ENCODE measurements around the gene GLB1L2. TPM values are rescaled to one million over a fixed set of nuclear protein-coding genes. Genes with fewer than 3 reads are reported as not detected.
A peak's percentile ranks its signal among the peaks of the same experiment; 100 is the strongest.

The GLB1L2 gene
- total and polyA plus RNA-seq, 2 experiments from 2014 or later = 3.3 to 12.3 TPM

DNA sequence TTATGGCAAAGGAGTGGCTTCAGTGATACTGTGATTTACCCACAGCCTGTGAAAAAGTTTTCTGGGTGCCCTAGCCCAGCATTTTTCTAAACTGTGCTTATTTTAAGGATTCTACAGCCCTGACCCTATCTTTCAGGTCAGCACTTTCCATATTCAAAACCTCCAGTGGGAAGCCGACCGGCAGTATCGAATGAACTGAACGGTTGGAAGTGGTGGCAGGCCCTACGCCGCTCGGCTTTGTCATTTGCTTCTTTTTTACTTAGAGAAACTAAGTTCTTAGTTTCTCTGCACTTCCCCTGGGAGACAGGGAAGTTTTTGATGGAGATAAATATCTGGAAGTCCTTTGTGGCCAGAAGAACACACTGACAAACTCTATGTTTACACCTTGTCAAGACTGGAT lies 994 bp downstream of the GLB1L2 start:
- peak overlapping the region; percentile 73 for H3K4me3 Mint-ChIP-seq
- Histone ChIP-seq H3K4me3 (peak overlapping the region; percentile 79), H3K79me2 (replicated peaks; ENCODE audit: insufficient read depth) (no peaks in the 10 kb centered on the region), H3K27me3 (ENCODE audit: insufficient read depth) (peaks cover 28% of the 10 kb centered on the region), H3K36me3 (ENCODE audit: insufficient read depth) (no peaks in the 10 kb centered on the region), H2AFZ (peak overlapping the region; percentile 98), H3K27ac (ENCODE audit: low read depth) (no peak overlapping the region), H4K20me1 (replicated peaks; ENCODE audit: insufficient read depth) (peaks cover 5% of the 10 kb centered on the region; the same call in 1 of the 2 replicates), H3F3A (replicated peaks; ENCODE audit: low read depth) (no peaks in the 10 kb centered on the region; the same call in 1 of the 2 replicates), H3K4me1 (ENCODE audit: insufficient read depth) (peaks cover 17% of the 10 kb centered on the region; the same call in 1 of the 2 replicates), H3K4me2 (peak overlapping the region; percentile 94), H3K9me2 (ENCODE audit: insufficient read depth) (no peaks in the 10 kb centered on the region)
- no peak for ATAC-seq
- peaks cover 30% of the 10 kb centered on the region for H3K4me1 Mint-ChIP-seq
- H3K27ac Mint-ChIP-seq = no peak overlapping the region
- DNase-seq (ENCODE audit: low spot score) = no peak
- H3K9me3 Mint-ChIP-seq = no peaks in the 10 kb centered on the region; the same call in 2 of the 3 replicates
- TF ChIP-seq, protein P1, sequence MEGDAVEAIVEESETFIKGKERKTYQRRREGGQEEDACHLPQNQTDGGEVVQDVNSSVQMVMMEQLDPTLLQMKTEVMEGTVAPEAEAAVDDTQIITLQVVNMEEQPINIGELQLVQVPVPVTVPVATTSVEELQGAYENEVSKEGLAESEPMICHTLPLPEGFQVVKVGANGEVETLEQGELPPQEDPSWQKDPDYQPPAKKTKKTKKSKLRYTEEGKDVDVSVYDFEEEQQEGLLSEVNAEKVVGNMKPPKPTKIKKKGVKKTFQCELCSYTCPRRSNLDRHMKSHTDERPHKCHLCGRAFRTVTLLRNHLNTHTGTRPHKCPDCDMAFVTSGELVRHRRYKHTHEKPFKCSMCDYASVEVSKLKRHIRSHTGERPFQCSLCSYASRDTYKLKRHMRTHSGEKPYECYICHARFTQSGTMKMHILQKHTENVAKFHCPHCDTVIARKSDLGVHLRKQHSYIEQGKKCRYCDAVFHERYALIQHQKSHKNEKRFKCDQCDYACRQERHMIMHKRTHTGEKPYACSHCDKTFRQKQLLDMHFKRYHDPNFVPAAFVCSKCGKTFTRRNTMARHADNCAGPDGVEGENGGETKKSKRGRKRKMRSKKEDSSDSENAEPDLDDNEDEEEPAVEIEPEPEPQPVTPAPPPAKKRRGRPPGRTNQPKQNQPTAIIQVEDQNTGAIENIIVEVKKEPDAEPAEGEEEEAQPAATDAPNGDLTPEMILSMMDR (conservative IDR thresholded peaks at IDR 0.05; ENCODE audit: low read depth in 2 of 2) = no peak; a peak in 1 of 4 replicates
- no peak for TF ChIP-seq ZNF331 (CRISPR knock-in tag; IDR thresholded peaks at IDR 0.05; ENCODE audit: low read depth)
- no peak for TF ChIP-seq CREB1 (CRISPR knock-in tag; IDR thresholded peaks at IDR 0.05; ENCODE audit: low read depth)
- no peak for TF ChIP-seq EZH2phosphoT487 (IDR thresholded peaks at IDR 0.05; ENCODE audit: unreplicated experiment)
- H3K36me3 Mint-ChIP-seq (ENCODE audit: low read depth) = no peaks in the 10 kb centered on the region; the same call in 2 of the 3 replicates
- peaks cover 23% of the 10 kb centered on the region for H3K27me3 Mint-ChIP-seq (ENCODE audit: insufficient read depth, low read depth, poor library complexity)

DNA sequence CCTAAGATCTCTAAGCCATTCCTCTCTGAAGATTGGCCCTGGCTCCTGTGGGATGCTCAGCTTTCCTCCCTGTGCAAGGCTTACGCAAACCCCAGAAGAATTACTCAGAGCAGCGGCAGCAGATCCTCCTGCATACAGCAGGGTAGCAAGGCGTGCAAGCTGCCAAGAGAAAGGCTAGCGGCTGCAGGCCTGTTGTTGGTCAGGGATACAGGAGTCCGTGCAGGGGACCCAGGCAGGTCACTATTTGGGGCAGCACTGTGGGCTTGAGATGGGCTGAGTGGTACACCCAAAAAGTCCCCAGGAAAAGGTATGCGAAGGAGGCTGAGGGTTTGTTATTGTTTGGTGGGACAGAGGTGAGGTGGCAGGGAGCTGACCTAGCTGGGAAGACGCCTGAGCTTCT lies 1.5 kb downstream of the GLB1L2 start:
- H3K36me3 Mint-ChIP-seq (ENCODE audit: low read depth) = no peaks in the 10 kb centered on the region; the same call in 2 of the 3 replicates
- no peak overlapping the region; the same call in 1 of the 2 replicates for H3K4me2 ChIP-seq
- H4K20me1 ChIP-seq (replicated peaks; ENCODE audit: insufficient read depth) = peaks cover 5% of the 10 kb centered on the region; the same call in 1 of the 2 replicates
- no peak overlapping the region for H3K27ac Mint-ChIP-seq
- peaks cover 17% of the 10 kb centered on the region; the same call in 1 of the 2 replicates for H3K4me1 ChIP-seq (ENCODE audit: insufficient read depth)
- no peaks in the 10 kb centered on the region for H3K36me3 ChIP-seq (ENCODE audit: insufficient read depth)
- no peak for ATAC-seq
- H3F3A ChIP-seq (replicated peaks; ENCODE audit: low read depth) = no peaks in the 10 kb centered on the region; the same call in 1 of the 2 replicates
- H3K79me2 ChIP-seq (replicated peaks; ENCODE audit: insufficient read depth) = no peaks in the 10 kb centered on the region
- peak overlapping the region; percentile 73; the same call in 1 of the 3 replicates for H3K4me3 Mint-ChIP-seq
- H2AFZ ChIP-seq = no peak overlapping the region
- H3K4me1 Mint-ChIP-seq = peaks cover 30% of the 10 kb centered on the region
- H3K27me3 ChIP-seq (ENCODE audit: insufficient read depth) = peaks cover 28% of the 10 kb centered on the region
- H3K9me2 ChIP-seq (ENCODE audit: insufficient read depth) = no peaks in the 10 kb centered on the region
- H3K9me3 Mint-ChIP-seq = no peaks in the 10 kb centered on the region; the same call in 2 of the 3 replicates
- no peak overlapping the region; the same call in 1 of the 2 replicates for H3K4me3 ChIP-seq
- no peak for DNase-seq (ENCODE audit: low spot score)
- peaks cover 23% of the 10 kb centered on the region for H3K27me3 Mint-ChIP-seq (ENCODE audit: insufficient read depth, low read depth, poor library complexity)
- H3K27ac ChIP-seq (ENCODE audit: low read depth) = no peak overlapping the region
- TF ChIP-seq POLR2AphosphoS5 (IDR thresholded peaks at IDR 0.05; ENCODE audit: low read depth) (no peak), ZNF114 (CRISPR knock-in tag; IDR thresholded peaks at IDR 0.05) (no peak), CREB1 (CRISPR knock-in tag; IDR thresholded peaks at IDR 0.05; ENCODE audit: low read depth) (no peak), EZH2phosphoT487 (IDR thresholded peaks at IDR 0.05; ENCODE audit: unreplicated experiment) (no peak), JUNB (IDR thresholded peaks at IDR 0.05; ENCODE audit: unreplicated experiment) (no peak), STAT1 (IDR thresholded peaks at IDR 0.05; ENCODE audit: unreplicated experiment) (no peak)
- TF ChIP-seq, protein P2, sequence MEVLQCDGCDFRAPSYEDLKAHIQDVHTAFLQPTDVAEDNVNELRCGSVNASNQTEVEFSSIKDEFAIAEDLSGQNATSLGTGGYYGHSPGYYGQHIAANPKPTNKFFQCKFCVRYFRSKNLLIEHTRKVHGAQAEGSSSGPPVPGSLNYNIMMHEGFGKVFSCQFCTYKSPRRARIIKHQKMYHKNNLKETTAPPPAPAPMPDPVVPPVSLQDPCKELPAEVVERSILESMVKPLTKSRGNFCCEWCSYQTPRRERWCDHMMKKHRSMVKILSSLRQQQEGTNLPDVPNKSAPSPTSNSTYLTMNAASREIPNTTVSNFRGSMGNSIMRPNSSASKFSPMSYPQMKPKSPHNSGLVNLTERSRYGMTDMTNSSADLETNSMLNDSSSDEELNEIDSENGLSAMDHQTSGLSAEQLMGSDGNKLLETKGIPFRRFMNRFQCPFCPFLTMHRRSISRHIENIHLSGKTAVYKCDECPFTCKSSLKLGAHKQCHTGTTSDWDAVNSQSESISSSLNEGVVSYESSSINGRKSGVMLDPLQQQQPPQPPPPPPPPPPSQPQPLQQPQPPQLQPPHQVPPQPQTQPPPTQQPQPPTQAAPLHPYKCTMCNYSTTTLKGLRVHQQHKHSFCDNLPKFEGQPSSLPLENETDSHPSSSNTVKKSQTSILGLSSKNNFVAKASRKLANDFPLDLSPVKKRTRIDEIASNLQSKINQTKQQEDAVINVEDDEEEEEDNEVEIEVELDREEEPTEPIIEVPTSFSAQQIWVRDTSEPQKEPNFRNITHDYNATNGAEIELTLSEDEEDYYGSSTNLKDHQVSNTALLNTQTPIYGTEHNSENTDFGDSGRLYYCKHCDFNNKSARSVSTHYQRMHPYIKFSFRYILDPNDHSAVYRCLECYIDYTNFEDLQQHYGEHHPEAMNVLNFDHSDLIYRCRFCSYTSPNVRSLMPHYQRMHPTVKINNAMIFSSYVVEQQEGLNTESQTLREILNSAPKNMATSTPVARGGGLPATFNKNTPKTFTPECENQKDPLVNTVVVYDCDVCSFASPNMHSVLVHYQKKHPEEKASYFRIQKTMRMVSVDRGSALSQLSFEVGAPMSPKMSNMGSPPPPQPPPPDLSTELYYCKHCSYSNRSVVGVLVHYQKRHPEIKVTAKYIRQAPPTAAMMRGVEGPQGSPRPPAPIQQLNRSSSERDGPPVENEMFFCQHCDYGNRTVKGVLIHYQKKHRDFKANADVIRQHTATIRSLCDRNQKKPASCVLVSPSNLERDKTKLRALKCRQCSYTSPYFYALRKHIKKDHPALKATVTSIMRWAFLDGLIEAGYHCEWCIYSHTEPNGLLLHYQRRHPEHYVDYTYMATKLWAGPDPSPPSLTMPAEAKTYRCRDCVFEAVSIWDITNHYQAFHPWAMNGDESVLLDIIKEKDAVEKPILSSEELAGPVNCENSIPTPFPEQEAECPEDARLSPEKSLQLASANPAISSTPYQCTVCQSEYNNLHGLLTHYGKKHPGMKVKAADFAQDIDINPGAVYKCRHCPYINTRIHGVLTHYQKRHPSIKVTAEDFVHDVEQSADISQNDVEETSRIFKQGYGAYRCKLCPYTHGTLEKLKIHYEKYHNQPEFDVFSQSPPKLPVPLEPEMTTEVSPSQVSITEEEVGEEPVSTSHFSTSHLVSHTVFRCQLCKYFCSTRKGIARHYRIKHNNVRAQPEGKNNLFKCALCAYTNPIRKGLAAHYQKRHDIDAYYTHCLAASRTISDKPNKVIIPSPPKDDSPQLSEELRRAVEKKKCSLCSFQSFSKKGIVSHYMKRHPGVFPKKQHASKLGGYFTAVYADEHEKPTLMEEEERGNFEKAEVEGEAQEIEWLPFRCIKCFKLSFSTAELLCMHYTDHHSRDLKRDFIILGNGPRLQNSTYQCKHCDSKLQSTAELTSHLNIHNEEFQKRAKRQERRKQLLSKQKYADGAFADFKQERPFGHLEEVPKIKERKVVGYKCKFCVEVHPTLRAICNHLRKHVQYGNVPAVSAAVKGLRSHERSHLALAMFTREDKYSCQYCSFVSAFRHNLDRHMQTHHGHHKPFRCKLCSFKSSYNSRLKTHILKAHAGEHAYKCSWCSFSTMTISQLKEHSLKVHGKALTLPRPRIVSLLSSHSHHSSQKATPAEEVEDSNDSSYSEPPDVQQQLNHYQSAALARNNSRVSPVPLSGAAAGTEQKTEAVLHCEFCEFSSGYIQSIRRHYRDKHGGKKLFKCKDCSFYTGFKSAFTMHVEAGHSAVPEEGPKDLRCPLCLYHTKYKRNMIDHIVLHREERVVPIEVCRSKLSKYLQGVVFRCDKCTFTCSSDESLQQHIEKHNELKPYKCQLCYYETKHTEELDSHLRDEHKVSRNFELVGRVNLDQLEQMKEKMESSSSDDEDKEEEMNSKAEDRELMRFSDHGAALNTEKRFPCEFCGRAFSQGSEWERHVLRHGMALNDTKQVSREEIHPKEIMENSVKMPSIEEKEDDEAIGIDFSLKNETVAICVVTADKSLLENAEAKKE (CRISPR knock-in tag; IDR thresholded peaks at IDR 0.05) = no peak
- TF ChIP-seq, protein P3, sequence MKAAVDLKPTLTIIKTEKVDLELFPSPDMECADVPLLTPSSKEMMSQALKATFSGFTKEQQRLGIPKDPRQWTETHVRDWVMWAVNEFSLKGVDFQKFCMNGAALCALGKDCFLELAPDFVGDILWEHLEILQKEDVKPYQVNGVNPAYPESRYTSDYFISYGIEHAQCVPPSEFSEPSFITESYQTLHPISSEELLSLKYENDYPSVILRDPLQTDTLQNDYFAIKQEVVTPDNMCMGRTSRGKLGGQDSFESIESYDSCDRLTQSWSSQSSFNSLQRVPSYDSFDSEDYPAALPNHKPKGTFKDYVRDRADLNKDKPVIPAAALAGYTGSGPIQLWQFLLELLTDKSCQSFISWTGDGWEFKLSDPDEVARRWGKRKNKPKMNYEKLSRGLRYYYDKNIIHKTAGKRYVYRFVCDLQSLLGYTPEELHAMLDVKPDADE (IDR thresholded peaks at IDR 0.05) = no peak
- TF ChIP-seq, protein P1 (conservative IDR thresholded peaks at IDR 0.05; ENCODE audit: low read depth in 2 of 2) = no peak

Data from GM23338 (cell line).